K562 (cell line): ENCODE measurements around the gene TRAF3. TPM values are rescaled to one million over a fixed set of nuclear protein-coding genes. Genes with fewer than 3 reads are reported as not detected.

Source experiments
- CAMTA2 ChIP-seq: fragments of 250-450 bp; sonication (Bioruptor Pico); conservative IDR thresholded peaks from 2 replicates; pipeline ENCODE4 v1.5.1; 2022
- FOXJ2 ChIP-seq: fragments of 200-800 bp; sonication (Bioruptor generic); IDR thresholded peaks from 2 replicates; pipeline ENCODE4 v1.6.1; 2016; ENCODE audit warnings: missing genetic modification characterization, missing compliant biosample characterization
- HNRNPL ChIP-seq: fragments of 200-400 bp; formaldehyde crosslinking; IDR thresholded peaks from 2 replicates; pipeline ENCODE4 v1.6.1; 2017; ENCODE audit warnings: low read depth, mild to moderate bottlenecking, low read length
- MLLT1 ChIP-seq, 2 experiments: fragments of 450-650 bp; IDR thresholded peaks; 2 replicates each; pipeline ENCODE4 v1.6.1; 2016
- PYGO2 ChIP-seq: fragments of 450-650 bp; IDR thresholded peaks from 2 replicates; pipeline ENCODE4 v1.6.1; 2016; ENCODE audit warnings: mild to moderate bottlenecking, missing genetic modification characterization, moderate library complexity, missing compliant biosample characterization
- ZNF197 ChIP-seq: fragments of 200-800 bp; sonication (Bioruptor generic); IDR thresholded peaks from 2 replicates; pipeline ENCODE4 v1.6.1; 2016; ENCODE audit warnings: low read depth, missing genetic modification characterization, missing compliant biosample characterization
- polyA plus RNA-seq, 8 experiments: library from polyadenylated mRNA; depleted of rRNA in 4 of 8; stranded (reverse) in 5 of 8; unstranded in 3 of 8; fragments of >200 nt; fragmentation: Nextera tagmentation in 2 of 8; fragmentation: Illumina TruSeq in 1 of 8; extraction: Ambion mirVana in 2 of 8; extraction: Trizol in 1 of 8; gene quantifications; 2 replicates each; pipeline versions ENCODE4 v1.2.1 to v1.2.3, GENCODE V29; 2011 to 2014; ENCODE audit warnings: inconsistent platforms in 1 of 8, missing spikeins in 1 of 8
- total RNA-seq, 7 experiments: library from RNA; depleted of rRNA in 6 of 7; stranded (reverse); fragments of >200 nt in 6 of 7; fragmentation: Illumina TruSeq in 2 of 7; extraction: Trizol in 2 of 7; gene quantifications; 2 replicates each; pipeline versions ENCODE4 v1.2.1 to v1.2.3, GENCODE V29; 2011 to 2021; ENCODE audit warnings: low replicate concordance in 1 of 7
- TF ChIP-seq, protein P1 (sequence below), 2 experiments: IDR thresholded peaks in 1 of 2; conservative IDR thresholded peaks in 1 of 2; 2 replicates each; pipeline ENCODE4 v1.6.1; 2016; ENCODE audit warnings: low read depth in 2 of 2, mild to moderate bottlenecking in 1 of 2, missing compliant biosample characterization in 1 of 2, missing genetic modification characterization in 1 of 2, moderate library complexity in 1 of 2

Gene TRAF3
- total and polyA plus RNA-seq, 9 of the 15 experiments (the other 6 are each of a cell fraction or from before 2014, with no cell fraction given), result 0.52 to 21.3 (median 9.9) TPM

- TF ChIP-seq, protein P1, sequence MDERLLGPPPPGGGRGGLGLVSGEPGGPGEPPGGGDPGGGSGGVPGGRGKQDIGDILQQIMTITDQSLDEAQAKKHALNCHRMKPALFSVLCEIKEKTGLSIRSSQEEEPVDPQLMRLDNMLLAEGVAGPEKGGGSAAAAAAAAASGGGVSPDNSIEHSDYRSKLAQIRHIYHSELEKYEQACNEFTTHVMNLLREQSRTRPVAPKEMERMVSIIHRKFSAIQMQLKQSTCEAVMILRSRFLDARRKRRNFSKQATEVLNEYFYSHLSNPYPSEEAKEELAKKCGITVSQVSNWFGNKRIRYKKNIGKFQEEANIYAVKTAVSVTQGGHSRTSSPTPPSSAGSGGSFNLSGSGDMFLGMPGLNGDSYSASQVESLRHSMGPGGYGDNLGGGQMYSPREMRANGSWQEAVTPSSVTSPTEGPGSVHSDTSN (CRISPR knock-in tag; IDR thresholded peaks at IDR 0.05; ENCODE audit: low read depth), result no peak
- TF ChIP-seq, protein P1 (tag; conservative IDR thresholded peaks at IDR 0.05; ENCODE audit: low read depth), result no peak
- TF ChIP-seq ZNF197 (CRISPR knock-in tag), result peak; percentile 63; the same call in 1 of the 2 replicates
- TF ChIP-seq HNRNPL, result 0 out of 2 replicates have a peak, but pooled peaks have one; percentile 44
- no peak for TF ChIP-seq PYGO2
- TF ChIP-seq MLLT1 (IDR thresholded peaks at IDR 0.05), result 0 out of 4 replicates have a peak, but pooled peaks of 1 of the 2 experiments have one; percentile 60
- no peak for TF ChIP-seq FOXJ2
- no peak for TF ChIP-seq CAMTA2 (CRISPR knock-in tag)
Observed at GRCh38 chr14:102776761-102777710, at the start of gene TRAF3 (continued).
